Smooth muscle cell of the brain vasculature (primary cell): Measurements from ENCODE around the gene MYBPC2.

Experiments
- DNase-seq: peaks from one replicate; pipeline ENCODE4 v3.0.0-alpha.2; 2012; ENCODE audit warnings: low read depth, low spot score

The MYBPC2 gene

DNA sequence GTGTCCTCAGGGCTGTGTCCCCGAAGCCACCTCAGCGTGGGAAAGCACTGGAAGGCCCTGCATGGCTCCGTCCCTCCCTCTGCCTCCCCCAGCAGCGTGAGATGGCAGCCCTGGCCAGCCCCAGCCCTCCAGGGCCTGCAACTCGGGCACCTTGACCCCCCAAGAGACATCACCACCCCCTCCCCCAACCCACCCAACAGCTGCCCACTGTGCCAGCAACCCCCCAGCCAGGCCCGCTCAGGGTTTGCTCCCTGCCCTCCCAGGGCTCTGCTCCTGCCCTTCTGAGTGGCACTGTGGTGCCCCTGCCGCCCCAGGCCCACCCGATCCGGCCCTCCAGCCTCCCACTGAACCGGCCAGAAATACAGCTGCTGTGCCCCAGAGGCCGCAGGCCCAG, 82.5 kb downstream of the MYBPC2 start:
- DNase-seq = no peak
